ENCODE measurements around the gene ZNF324B. TPM values are rescaled to one million over a fixed set of nuclear protein-coding genes. Genes with fewer than 3 reads are reported as not detected.

The ZNF324B gene
- total RNA-seq, 4 donors from 2014 or later, result 3.8 to 7.6 (median 7.0) TPM

DNA sequence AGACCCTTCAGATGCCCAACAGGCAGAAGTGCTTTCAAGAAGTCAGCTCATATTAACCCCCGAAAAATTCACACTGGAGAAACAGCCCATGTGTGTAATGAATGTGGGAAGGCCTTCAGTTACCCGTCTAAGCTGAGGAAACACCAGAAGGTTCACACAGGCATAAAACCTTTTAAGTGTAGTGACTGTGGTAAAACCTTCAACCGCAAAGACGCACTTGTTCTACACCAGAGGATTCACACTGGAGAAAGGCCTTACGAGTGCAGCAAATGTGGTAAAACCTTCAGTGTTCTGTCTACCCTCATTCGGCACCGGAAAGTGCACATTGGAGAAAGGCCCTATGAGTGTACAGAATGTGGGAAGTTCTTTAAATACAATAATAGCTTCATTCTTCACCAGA lies 34.4 kb upstream of the ZNF324B start:
- no peak for TF ChIP-seq POLR2A (IDR thresholded peaks at IDR 0.05)
- TF ChIP-seq, protein P1, sequence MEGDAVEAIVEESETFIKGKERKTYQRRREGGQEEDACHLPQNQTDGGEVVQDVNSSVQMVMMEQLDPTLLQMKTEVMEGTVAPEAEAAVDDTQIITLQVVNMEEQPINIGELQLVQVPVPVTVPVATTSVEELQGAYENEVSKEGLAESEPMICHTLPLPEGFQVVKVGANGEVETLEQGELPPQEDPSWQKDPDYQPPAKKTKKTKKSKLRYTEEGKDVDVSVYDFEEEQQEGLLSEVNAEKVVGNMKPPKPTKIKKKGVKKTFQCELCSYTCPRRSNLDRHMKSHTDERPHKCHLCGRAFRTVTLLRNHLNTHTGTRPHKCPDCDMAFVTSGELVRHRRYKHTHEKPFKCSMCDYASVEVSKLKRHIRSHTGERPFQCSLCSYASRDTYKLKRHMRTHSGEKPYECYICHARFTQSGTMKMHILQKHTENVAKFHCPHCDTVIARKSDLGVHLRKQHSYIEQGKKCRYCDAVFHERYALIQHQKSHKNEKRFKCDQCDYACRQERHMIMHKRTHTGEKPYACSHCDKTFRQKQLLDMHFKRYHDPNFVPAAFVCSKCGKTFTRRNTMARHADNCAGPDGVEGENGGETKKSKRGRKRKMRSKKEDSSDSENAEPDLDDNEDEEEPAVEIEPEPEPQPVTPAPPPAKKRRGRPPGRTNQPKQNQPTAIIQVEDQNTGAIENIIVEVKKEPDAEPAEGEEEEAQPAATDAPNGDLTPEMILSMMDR (IDR thresholded peaks at IDR 0.05 in 4 of 5, conservative IDR thresholded peaks at IDR 0.05 in 1 of 5), result no peak
- H3K4me3 ChIP-seq, result no peak overlapping the region
- in situ Hi-C loops (cut with MboI; ENCODE audit: low sequenced_read_pairs in 4 of 4), result no loop called here
- no peaks in the 10 kb centered on the region for H3K27me3 ChIP-seq
- H3K4me1 ChIP-seq, result no peaks in the 10 kb centered on the region
- no peak for DNase-seq
- intact Hi-C loops (cut with DNase I; ENCODE audit: low total_unique reads), result no loop called here
- peaks cover 3 to 58% of the 10 kb centered on the region in 2 donors for H3K36me3 ChIP-seq
- H3K9me3 ChIP-seq, result no peaks in the 10 kb centered on the region
- ATAC-seq, result no peak
- H3K27ac ChIP-seq, result no peak overlapping the region

DNA sequence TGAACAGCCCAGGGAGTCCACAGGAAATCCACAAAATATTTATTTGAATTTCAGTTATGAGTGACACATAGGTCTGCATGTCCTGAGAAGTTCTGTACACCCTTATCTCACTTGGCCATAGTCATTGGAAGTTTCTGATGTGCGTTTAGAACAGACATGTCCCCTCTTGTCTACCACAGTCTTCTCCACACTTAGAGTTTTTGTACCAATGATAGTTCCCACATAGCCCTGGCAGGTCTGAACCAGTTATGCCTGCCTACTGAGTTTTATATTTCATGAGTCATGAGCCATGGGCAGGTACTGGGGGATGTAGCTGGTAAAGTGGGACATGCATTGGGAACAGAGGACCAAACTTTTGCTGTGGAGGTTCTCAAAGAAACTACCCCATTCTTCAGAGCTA lies 22.8 kb upstream of the ZNF324B start:
- no peaks in the 10 kb centered on the region for H3K4me1 ChIP-seq
- intact Hi-C loops (cut with DNase I; ENCODE audit: low total_unique reads) (no loop called here), in situ Hi-C loops (cut with MboI; ENCODE audit: low sequenced_read_pairs in 4 of 4) (no loop called here)
- peaks cover 4 to 56% (median 39%) of the 10 kb centered on the region in 3 donors for H3K9me3 ChIP-seq
- no peak for DNase-seq
- no peak for TF ChIP-seq POLR2A (IDR thresholded peaks at IDR 0.05)
- TF ChIP-seq, protein P1 (IDR thresholded peaks at IDR 0.05 in 4 of 5, conservative IDR thresholded peaks at IDR 0.05 in 1 of 5), result no peak
- peaks cover 6 to 47% of the 10 kb centered on the region in 2 donors for H3K36me3 ChIP-seq
- no peak overlapping the region for H3K27ac ChIP-seq
- H3K4me3 ChIP-seq, result no peak overlapping the region
- no peak for ATAC-seq
- H3K27me3 ChIP-seq, result no peaks in the 10 kb centered on the region

DNA sequence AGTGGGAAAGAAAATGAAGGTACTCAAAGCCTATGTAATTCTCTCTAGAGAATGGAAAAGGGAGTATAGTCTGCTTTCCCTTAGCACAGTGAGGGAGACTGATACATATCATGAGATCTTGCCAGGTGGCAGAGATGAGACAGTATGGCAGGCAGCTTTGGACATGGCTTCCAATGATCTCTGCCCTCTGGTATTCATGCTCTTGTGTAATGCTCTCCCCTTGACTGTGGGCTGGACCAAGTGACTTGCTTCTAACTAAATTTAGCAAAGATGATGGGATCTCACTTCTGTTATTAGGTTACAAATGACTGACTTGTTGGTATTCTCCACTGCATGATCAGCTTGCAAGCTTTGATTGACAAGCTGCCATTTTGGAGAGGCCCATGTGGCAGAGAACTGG lies 21.7 kb upstream of the ZNF324B start:
- no peak overlapping the region for H3K4me3 ChIP-seq
- H3K4me1 ChIP-seq, result no peaks in the 10 kb centered on the region
- TF ChIP-seq, protein P1 (IDR thresholded peaks at IDR 0.05 in 4 of 5, conservative IDR thresholded peaks at IDR 0.05 in 1 of 5), result no peak
- TF ChIP-seq POLR2A (IDR thresholded peaks at IDR 0.05), result no peak
- H3K36me3 ChIP-seq, result peaks cover 13 to 58% of the 10 kb centered on the region in 2 donors
- intact Hi-C loops (cut with DNase I; ENCODE audit: low total_unique reads), result no loop called here
- H3K27me3 ChIP-seq, result no peaks in the 10 kb centered on the region
- H3K9me3 ChIP-seq, result peaks cover 10 to 67% (median 50%) of the 10 kb centered on the region in 3 donors
- in situ Hi-C loops (cut with MboI; ENCODE audit: low sequenced_read_pairs in 4 of 4), result no loop called here
- no peak overlapping the region for H3K27ac ChIP-seq
- peak in 1 of 2 donors; percentile 25 for DNase-seq
- ATAC-seq, result peak; percentile 62 to 70

DNA sequence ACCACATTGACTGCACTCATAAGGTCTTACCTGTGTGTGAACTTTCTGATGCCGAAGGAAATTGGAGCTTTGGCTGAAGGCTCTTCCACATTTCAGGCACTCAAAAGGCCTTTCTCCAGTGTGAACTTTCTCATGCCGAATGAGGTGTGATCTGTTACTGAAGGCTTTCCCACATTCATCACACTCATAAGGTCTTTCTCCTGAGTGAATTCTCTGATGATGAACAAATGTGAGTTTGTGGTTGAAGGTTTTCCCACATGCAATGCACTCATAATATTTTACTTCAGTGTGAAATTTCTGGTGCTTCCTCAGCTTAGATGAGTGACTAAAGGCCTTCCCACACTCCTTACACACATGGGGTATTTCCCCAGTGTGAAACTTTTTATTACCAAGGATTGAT lies 17.2 kb upstream of the ZNF324B start:
- peaks cover 2 to 6% of the 10 kb centered on the region in 2 donors for H3K4me1 ChIP-seq
- no peaks in the 10 kb centered on the region for H3K27me3 ChIP-seq
- TF ChIP-seq, protein P1 (IDR thresholded peaks at IDR 0.05 in 4 of 5, conservative IDR thresholded peaks at IDR 0.05 in 1 of 5), result no peak
- TF ChIP-seq POLR2A (IDR thresholded peaks at IDR 0.05), result no peak
- intact Hi-C loops (cut with DNase I; ENCODE audit: low total_unique reads) (no loop called here), in situ Hi-C loops (cut with MboI; ENCODE audit: low sequenced_read_pairs in 4 of 4) (no loop called here)
- no peak overlapping the region for H3K27ac ChIP-seq
- DNase-seq (no peak), ATAC-seq (no peak)
- peaks cover 14 to 78% (median 64%) of the 10 kb centered on the region in 3 donors for H3K9me3 ChIP-seq
- H3K4me3 ChIP-seq, result peak overlapping the region in 1 of 4 donors; percentile 22
- peaks cover 23 to 85% of the 10 kb centered on the region in 2 donors for H3K36me3 ChIP-seq

All from gastrocnemius medialis (tissue), 4 donors.